HT-29 (cell line): ENCODE measurements around the gene TBL1XR1. TPM values are rescaled to one million over a fixed set of nuclear protein-coding genes. Genes with fewer than 3 reads are reported as not detected.
"Not testable (repeated sequence)": the region's sequence is repeated elsewhere in the genome, so short reads cannot be mapped to it uniquely, and the experiment has no call there.

Experiments used
- DNase-seq: peaks from one replicate; pipeline ENCODE4 v3.0.0-alpha.2; 2015; ENCODE audit warnings: low spot score
- total RNA-seq: library from RNA; depleted of rRNA; stranded (reverse); fragments of >200 nt; shearing (Covaris generic); gene quantifications from 2 replicates; pipeline ENCODE4 v1.2.3, GENCODE V29; 2014

The TBL1XR1 gene
- total RNA-seq, 1 experiment from 2014 or later = 107 TPM

- DNase-seq = no peak
These were observed 162.3 kb downstream of the TBL1XR1 start for GRCh38 chr3:177034832-177035475.

- DNase-seq = no peak
These were observed 170.6 kb downstream of the TBL1XR1 start for GRCh38 chr3:177026505-177027277.

DNA sequence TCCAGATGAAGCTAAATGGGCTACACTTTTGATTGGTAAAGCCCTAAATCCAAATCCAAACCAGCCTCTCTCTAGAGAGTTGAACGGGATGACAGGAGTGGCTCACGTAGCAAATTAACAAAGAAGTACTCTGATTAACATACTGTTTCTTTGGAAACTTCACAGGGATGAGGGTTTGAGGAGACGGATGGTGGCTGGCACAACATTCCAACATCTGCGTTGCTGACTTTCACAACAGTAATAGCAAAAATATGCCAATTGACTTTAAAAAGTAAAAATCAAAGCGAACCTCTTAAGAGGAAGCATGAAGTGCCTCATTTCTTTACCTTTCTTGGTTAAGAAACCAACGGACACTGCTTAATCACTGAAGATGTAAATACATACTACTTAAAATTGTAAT lies 181.4 kb downstream of the TBL1XR1 start:
- no peak for DNase-seq

GRCh38 chr3:177013681-177014280 lies 183.5 kb downstream of the TBL1XR1 start:
- no peak for DNase-seq

DNA sequence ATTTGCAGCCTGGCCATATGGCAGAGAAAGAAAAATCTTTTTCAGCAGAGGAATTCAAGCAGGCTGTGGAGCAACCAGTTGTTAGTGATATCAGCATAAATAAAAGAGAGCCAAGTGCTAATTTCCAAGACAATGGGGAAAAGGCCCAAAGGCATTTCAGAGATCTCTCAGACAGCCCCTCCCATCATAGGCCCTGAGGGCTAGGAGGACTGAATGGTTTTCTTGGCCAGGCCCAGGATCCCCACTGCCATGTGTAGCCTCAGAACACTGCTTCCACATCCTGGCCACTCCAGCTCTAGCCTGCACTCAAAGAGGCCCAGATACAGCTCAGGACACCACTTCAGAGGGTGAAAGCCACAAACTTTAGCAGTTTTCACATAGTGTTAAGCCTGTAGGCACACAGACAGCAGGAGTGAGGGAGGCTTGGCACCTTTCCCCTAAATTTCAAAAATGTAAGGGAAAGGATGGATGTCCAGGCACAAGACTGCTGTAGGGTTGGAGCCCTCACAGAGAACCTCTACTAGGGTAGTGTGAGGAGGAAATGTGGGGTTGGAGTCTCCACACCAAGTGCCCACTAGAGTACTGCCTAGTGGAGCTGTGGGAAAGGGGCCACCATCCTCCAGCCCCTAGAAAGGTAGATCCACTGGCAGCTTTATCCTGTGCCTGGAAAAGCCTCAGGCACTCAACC lies 191.4 kb downstream of the TBL1XR1 start:
- no peak for DNase-seq

- not testable (repeated sequence) for DNase-seq
These were observed 197.1 kb downstream of the TBL1XR1 start for GRCh38 chr3:177000159-177000558.

DNA sequence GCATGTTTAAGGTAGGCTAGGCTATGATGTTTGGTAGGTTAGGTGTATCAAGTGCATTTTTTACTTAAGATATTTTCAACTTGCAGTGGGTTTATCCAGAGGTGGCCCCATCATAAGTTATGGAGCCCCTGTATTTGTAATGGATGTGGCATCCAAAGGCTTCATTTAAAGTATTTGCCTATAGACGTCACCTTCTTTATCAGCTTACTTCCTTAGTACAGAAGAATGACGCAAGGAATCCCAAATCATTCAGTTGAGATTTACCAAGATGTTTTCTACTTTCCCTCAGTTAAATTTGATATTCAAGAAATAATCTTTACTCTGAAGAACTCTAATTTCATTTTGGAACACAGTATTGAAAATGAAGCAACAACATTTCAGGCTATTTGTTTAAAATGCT lies 201.3 kb downstream of the TBL1XR1 start:
- no peak for DNase-seq

DNA sequence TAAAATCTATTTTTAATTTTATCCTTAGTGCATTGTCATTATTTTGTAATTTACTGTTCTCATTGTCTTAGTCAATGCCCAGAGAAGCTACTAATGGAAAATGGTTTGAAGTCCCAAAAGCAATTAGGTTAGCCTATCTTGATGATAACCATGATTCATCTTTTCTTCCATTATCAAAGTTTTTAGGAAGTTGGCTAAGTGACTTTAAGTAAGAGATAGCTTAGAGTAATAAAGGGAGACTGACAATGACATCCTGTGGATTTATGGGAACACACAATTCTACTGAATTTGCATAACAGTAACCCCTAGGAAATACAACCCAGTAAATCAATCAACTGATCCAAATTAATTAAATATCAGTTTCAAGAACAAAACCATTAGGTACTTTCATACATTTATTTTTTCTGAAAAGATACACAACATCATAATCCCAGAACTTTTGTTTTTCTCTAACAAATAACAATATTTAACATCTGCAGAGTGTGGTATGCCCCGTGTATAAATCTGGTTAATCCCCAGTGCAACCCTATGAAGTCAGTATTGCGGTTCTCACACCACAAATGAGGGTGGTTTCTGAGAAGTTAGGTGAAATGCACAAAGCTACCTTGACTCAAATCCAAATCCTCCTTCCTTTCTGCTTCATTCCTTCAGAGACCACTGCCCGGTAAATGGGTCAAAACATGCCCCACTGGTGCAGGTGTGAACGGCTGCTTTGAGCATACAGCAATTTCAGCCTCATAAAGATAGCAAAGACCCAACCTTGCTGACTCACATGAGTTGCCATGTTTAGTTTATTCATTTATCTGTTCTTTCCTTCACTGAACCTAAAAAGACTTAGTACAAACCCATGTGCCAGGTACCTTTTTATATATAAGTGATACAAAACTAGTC lies 202.1 kb downstream of the TBL1XR1 start:
- DNase-seq = no peak

GRCh38 chr3:176994393-176994792 lies 202.9 kb downstream of the TBL1XR1 start:
- no peak for DNase-seq

DNA sequence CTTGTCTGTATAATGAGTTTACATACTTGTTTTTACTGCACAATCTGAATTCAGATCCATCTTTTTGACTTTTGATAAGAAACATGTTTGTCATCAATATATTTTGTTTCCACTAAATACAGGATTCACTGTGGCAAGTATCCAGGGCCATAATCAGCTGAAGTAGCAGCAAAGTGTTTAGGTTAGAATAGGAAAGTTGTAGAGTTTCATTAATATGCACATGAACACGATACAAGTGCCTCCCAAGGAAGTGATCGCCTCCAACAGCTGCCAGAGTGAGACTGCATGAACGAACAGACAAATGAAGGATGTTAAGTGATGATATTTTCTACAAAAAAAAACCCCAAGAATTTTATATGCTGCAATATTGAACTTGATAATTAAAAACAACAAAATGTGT lies 204.3 kb downstream of the TBL1XR1 start:
- no peak for DNase-seq

- no peak for DNase-seq
These were observed 204.7 kb downstream of the TBL1XR1 start for GRCh38 chr3:176992565-176992964.

DNA sequence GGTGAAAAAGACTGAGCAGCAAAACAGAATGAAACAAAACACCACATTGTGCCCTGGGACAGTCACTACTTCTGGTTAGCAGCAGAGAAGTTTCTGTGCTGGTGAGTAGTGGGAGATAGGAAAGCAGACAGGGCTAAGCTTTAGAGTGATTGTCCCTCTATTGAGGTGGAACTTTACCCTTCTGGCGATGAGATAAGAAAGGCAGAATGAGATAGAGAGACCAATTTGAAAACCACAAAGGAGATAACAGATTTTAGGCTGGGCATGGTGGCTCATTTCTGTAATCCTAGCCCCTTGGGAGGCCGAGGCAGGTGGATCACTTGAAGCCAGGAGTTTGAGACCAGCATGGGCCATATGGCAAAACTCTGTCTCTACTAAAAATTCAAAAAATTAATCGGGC lies 208.5 kb downstream of the TBL1XR1 start:
- no peak for DNase-seq

DNA sequence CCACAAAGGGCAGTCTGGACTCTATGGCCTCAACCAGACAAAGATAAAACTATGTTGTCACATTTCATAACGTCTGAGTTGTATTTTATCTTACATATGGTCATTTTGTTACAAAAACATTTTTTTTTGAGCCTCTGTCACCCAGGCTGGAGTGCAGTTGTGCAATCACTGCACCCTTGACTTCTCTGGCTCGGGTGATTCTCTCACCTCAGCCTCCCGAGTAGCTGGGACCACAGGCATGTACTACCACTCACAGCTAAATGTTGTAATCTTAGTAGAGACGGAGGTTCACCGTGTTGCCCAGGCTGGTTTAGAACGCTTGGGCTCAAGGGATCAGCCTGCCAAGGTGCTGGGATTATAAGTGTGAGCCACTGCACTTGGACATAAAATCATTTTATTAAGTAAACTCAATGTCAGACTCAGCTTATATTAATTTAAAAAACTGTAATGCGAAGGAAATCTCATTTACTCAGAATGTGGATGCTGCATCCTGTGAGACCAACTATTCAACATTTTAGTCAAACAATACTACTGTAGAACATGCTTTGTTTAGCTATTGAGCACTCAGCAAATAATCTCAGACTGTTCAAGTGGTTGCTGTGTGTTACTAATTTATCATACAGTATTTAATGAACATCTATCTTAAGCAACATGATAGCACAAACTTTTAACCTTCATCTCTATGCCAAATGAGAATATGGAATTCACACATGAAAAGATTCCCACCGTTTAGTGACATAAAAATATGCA lies 209.2 kb downstream of the TBL1XR1 start:
- DNase-seq = no peak

DNA sequence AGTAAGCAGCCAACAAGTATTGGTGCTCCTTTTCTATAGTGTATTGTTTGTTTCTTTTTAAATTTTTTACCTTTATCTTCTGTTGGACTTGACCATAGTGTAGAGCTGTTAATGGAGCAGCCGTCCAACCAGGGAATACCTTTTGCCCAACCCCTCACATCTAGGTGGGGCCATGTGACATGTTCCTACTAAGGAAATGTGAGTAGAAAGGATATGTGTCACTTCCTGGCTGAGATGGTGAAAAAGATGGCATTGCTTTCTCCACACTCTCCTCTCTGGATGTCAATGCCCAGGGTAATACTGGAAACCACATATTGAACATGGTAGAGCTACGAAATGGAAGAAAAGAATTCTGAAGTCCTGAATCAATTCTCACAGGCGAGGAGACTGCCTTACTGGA lies 218.8 kb downstream of the TBL1XR1 start:
- DNase-seq = no peak

- no peak for DNase-seq
These were observed 220.0 kb downstream of the TBL1XR1 start for GRCh38 chr3:176977331-176977730.

DNA sequence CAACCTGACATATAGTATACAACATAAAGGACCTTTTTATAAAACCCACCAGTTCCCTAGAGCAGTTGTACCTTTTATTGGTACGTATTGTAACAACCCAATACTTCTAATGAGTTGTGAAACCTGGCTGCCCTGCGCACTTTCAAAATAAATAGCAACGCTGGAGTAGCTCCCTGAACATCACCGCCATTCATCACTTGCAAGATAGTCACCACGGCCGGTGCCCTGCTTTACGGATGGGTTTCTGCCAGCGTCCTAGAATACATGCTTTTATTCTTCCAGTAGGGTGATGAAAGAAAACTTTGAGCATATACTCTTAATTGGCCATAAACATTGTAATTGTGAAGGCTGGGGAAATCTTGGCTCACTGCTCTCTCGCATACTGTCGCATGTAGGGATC lies 220.7 kb downstream of the TBL1XR1 start:
- DNase-seq = no peak

DNA sequence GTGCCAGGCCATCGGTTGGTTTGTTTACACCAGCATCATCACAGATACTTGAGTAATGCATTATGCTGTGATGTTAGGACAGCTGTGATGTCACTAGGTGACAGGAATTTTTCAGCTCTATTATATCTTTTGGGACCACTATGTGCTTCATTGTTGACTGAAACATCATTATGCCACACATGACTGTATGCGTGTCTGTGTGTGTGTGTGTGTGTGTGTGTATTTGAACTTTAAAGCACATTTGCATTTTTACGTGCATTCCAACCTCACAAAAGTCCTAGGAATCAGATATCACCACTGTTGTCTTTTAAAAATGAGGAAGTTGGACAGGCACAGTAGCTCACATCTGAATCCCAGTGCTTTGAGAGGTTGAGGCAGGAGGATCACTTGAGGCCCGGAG lies 223.0 kb downstream of the TBL1XR1 start:
- no peak for DNase-seq

- DNase-seq = no peak
These were observed 225.6 kb downstream of the TBL1XR1 start for GRCh38 chr3:176971613-176972174.

DNA sequence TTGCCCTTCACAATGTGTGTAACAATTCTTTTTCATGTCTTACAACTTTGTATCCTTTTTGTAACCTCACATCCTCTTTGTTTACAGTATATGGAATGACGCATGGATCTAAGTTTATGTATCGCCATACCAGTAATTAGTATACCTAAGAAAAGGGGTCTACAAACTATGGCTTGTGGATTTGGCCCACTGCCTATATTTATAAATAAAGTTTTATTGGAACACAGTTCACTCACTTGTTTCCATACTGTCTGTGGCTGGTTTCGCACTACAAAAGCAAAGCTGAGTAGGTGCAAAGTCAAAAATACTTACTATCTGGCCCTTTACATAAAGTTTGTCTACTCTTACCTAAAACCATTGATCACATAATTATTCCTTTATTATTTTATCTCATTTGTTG lies 226.5 kb downstream of the TBL1XR1 start:
- no peak for DNase-seq

GRCh38 chr3:176969506-176969905 lies 227.8 kb downstream of the TBL1XR1 start:
- no peak for DNase-seq
